HFFc6 (cell line): Measurements from ENCODE around the gene CLNK. TPM values are rescaled to one million over a fixed set of nuclear protein-coding genes. Genes with fewer than 3 reads are reported as not detected.

Source experiments
- DNase-seq: peaks from one replicate; pipeline ENCODE4 v3.0.0-alpha.2; 2018
- H3K27ac Mint-ChIP-seq: 2 replicates; pipeline ENCODE4 v1.8.0; 2020; ENCODE audit warnings: mild to moderate bottlenecking, mixed read lengths
- H3K27me3 Mint-ChIP-seq: 2 replicates; pipeline ENCODE4 v1.8.0; 2021; ENCODE audit warnings: mild to moderate bottlenecking, moderate library complexity, mixed read lengths; ENCODE audit not compliant: insufficient read depth
- H3K36me3 Mint-ChIP-seq: 2 replicates; pipeline ENCODE4 v1.8.0; 2021; ENCODE audit warnings: low read depth, mixed read lengths
- H3K4me1 Mint-ChIP-seq: 2 replicates; pipeline ENCODE4 v1.8.0; 2020; ENCODE audit warnings: low read depth, mixed read lengths
- H3K4me3 Mint-ChIP-seq: 2 replicates; pipeline ENCODE4 v1.8.0; 2020; ENCODE audit warnings: mild to moderate bottlenecking, moderate library complexity, mixed read lengths
- H3K9me3 Mint-ChIP-seq: 2 replicates; pipeline ENCODE4 v1.8.0; 2020; ENCODE audit warnings: mild to moderate bottlenecking, mixed read lengths
- CTCF ChIP-seq: fragments of 200-600 bp; sonication (generic); IDR thresholded peaks from 2 replicates; pipeline ENCODE4 v1.5.0; 2021; ENCODE audit warnings: antibody characterized with exemption, mild to moderate bottlenecking
- total RNA-seq, 6 experiments: library from RNA; stranded (reverse); fragmentation: NEBNext Ultra II Directional; extraction: Animal tissue kit (Norgen Biotek cat#: 25700); gene quantifications; 2 replicates in 1 of 6; 3 replicates in 5 of 6; pipeline ENCODE4 v1.2.3, GENCODE V29; 2021

The CLNK gene
- total RNA-seq, 6 experiments from 2014 or later, result not detected

GRCh38 chr4:10534820-10535219 is 149.7 kb downstream of the CLNK start:
- TF ChIP-seq CTCF, result no peak
- Mint-ChIP-seq H3K4me1 (0 out of 2 replicates have a peak, but pooled peaks cover 5% of the 10 kb centered on the region), H3K36me3 (no peaks in the 10 kb centered on the region), H3K9me3 (no peaks in the 10 kb centered on the region), H3K27ac (no peak overlapping the region), H3K4me3 (no peak overlapping the region; the same call in 1 of the 2 replicates), H3K27me3 (peaks cover 19% of the 10 kb centered on the region)
- no peak for DNase-seq

GRCh38 chr4:10532155-10532554 is 152.4 kb downstream of the CLNK start:
- Mint-ChIP-seq H3K36me3 (no peaks in the 10 kb centered on the region), H3K4me3 (no peak overlapping the region), H3K4me1 (0 out of 2 replicates have a peak, but pooled peaks cover 5% of the 10 kb centered on the region), H3K9me3 (no peaks in the 10 kb centered on the region), H3K27ac (no peak overlapping the region), H3K27me3 (peaks cover 21% of the 10 kb centered on the region)
- no peak for TF ChIP-seq CTCF
- no peak for DNase-seq

- no peak overlapping the region for H3K4me3 Mint-ChIP-seq
- H3K27ac Mint-ChIP-seq, result no peak overlapping the region
These were observed 154.3 kb downstream of the CLNK start for GRCh38 chr4:10530137-10530786.

GRCh38 chr4:10529291-10530136 is 155.1 kb downstream of the CLNK start:
- H3K36me3 Mint-ChIP-seq, result no peaks in the 10 kb centered on the region
- peaks cover 21% of the 10 kb centered on the region for H3K27me3 Mint-ChIP-seq
- H3K4me1 Mint-ChIP-seq, result 0 out of 2 replicates have a peak, but pooled peaks cover 5% of the 10 kb centered on the region
- H3K4me3 Mint-ChIP-seq, result no peak overlapping the region
- H3K9me3 Mint-ChIP-seq, result no peaks in the 10 kb centered on the region
- no peak for TF ChIP-seq CTCF
- no peak for DNase-seq
- H3K27ac Mint-ChIP-seq, result no peak overlapping the region

More at GRCh38 chr4:10530137-10530786, 154.3 kb downstream of the CLNK start:
- no peak for TF ChIP-seq CTCF
- Mint-ChIP-seq H3K36me3 (no peaks in the 10 kb centered on the region), H3K4me1 (0 out of 2 replicates have a peak, but pooled peaks cover 5% of the 10 kb centered on the region), H3K9me3 (no peaks in the 10 kb centered on the region), H3K27me3 (peaks cover 20% of the 10 kb centered on the region)
- DNase-seq, result no peak

GRCh38 chr4:10527438-10527837 is 157.1 kb downstream of the CLNK start:
- Mint-ChIP-seq H3K4me1 (0 out of 2 replicates have a peak, but pooled peaks cover 5% of the 10 kb centered on the region), H3K9me3 (no peaks in the 10 kb centered on the region), H3K4me3 (no peak overlapping the region), H3K27me3 (peaks cover 15% of the 10 kb centered on the region), H3K36me3 (no peaks in the 10 kb centered on the region), H3K27ac (no peak overlapping the region)
- TF ChIP-seq CTCF, result no peak
- no peak for DNase-seq
